SK-N-MC (cell line): Measurements from ENCODE around the gene RAB3GAP1.
"Not testable (repeated sequence)": the region's sequence is repeated elsewhere in the genome, so short reads cannot be mapped to it uniquely, and the experiment has no call there.

Experiments used
- DNase-seq: peaks from one replicate; pipeline ENCODE4 v3.0.0-alpha.2; 2011; ENCODE audit warnings: low read depth, low spot score
- H3K27ac ChIP-seq: fragments of 200-600 bp; sonication (generic); 2 replicates; pipeline ENCODE4 v1.5.1; 2016; ENCODE audit warnings: mixed run types
- H3K36me3 ChIP-seq: fragments of 200-600 bp; sonication (generic); 2 replicates; pipeline ENCODE4 v1.6.1; 2017; ENCODE audit warnings: antibody characterized with exemption, low read length, mixed read lengths; ENCODE audit not compliant: insufficient read depth
- H3K4me3 ChIP-seq: fragments of 200-600 bp; sonication (generic); 2 replicates; pipeline ENCODE4 v1.5.1; 2016
- H3K9ac ChIP-seq: fragments of 200-600 bp; sonication (generic); 2 replicates; pipeline ENCODE4 v1.8.0; 2017; ENCODE audit warnings: mixed run types, mixed read lengths; ENCODE audit not compliant: insufficient read length
- H3K9me3 ChIP-seq: fragments of 200-600 bp; sonication (generic); 2 replicates; pipeline ENCODE4 v1.6.1; 2017; ENCODE audit warnings: low read depth, mild to moderate bottlenecking, antibody characterized with exemption, low read length, moderate library complexity, mixed read lengths
- EZH2 ChIP-seq: fragments of 200-600 bp; sonication (generic); IDR thresholded peaks from one replicate; pipeline ENCODE4 v1.6.1; 2017; ENCODE audit warnings: antibody characterized with exemption
- FOXP2 ChIP-seq: optimal IDR thresholded peaks from 2 replicates; pipeline ENCODE3; 2011; ENCODE audit warnings: mild to moderate bottlenecking, moderate library complexity; ENCODE audit not compliant: insufficient read depth; ENCODE audit errors: extremely low read length, control extremely low read depth
- POLR2AphosphoS5 ChIP-seq: IDR thresholded peaks from 2 replicates; pipeline ENCODE4 v1.6.1; 2012; ENCODE audit warnings: mild to moderate bottlenecking, low read depth, low read length, borderline replicate concordance

Gene RAB3GAP1

DNA sequence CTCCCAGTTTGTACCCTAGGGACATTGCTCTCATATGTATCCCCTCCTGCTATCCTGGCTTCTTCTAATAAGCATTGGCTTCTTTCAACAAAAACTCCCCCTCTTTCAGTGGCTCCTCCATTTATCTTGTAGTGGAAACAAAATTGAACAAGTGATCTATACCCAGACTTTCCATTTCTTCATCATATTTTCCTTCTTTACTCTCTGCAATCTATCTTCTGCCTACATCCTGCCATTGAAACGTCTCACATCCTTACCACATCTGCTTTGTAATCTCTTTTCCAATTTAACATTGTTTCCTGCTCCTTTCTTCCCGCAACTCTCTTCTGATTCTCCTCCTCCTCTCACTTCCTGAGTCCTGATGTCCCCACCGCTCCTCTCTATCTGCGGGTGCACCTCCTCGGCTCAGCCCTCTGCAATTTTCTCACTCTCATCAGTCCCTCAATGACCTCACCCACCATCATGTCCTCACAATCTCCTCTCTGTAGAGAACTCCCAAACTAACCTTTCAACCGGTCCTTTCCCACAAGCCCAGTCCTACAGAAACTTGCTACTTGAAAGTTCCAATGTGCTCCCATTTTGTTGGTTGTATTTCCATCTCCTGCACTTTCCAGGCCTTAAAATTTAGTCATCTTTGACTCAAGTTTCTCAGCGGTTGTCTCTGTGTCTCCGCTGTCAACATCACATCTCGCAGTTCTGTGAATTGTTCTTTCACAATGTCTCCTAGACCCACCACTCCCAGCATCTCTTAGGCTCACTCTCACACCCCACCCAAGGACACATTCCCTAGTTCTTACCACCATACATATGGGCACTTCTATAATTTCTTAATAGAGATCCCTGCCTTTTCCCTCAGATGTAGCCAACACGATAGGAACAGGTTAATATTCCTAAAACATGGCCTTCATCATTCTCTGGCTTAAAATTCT, 28.9 kb upstream of the RAB3GAP1 start:
- no peak for TF ChIP-seq POLR2AphosphoS5
- no peak for TF ChIP-seq EZH2
- no peak for TF ChIP-seq FOXP2
- no peaks in the 10 kb centered on the region for H3K36me3 ChIP-seq
- no peak overlapping the region for H3K27ac ChIP-seq
- no peak for DNase-seq
- no peaks in the 10 kb centered on the region for H3K9me3 ChIP-seq
- no peak overlapping the region for H3K4me3 ChIP-seq
- no peak overlapping the region for H3K9ac ChIP-seq

DNA sequence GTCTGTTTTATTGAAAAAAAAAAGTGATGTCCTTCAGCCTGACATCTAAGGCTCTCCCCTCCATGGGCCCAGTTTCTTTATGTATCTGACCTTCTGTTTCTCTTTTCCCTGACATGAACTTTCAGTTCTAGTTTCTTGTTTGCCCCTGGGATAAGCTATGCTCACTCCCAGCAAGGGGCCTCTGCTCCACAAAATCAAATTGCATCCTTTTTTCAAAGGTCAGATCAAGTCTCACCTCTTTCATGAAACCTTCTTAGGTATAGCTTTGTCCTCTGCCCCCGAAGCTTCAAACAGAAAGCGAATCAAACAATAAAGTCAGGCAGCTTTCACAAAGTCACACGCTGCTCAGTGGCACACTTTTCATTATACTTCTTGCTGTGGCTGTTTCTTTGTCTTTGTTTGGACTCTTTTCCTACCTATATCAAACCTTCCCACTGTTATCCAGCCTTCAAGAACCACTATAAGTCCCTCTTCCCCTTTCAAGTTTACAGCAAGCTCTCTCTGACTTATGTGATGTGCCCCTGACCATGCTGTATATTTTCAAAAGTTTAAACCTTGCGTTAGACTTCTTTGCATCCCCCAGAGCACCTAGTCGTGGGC, 28.1 kb upstream of the RAB3GAP1 start:
- Histone ChIP-seq H3K9ac (no peak overlapping the region), H3K4me3 (no peak overlapping the region), H3K27ac (no peak overlapping the region), H3K9me3 (no peaks in the 10 kb centered on the region), H3K36me3 (no peaks in the 10 kb centered on the region)
- TF ChIP-seq POLR2AphosphoS5 (no peak), EZH2 (no peak), FOXP2 (no peak)
- no peak for DNase-seq

DNA sequence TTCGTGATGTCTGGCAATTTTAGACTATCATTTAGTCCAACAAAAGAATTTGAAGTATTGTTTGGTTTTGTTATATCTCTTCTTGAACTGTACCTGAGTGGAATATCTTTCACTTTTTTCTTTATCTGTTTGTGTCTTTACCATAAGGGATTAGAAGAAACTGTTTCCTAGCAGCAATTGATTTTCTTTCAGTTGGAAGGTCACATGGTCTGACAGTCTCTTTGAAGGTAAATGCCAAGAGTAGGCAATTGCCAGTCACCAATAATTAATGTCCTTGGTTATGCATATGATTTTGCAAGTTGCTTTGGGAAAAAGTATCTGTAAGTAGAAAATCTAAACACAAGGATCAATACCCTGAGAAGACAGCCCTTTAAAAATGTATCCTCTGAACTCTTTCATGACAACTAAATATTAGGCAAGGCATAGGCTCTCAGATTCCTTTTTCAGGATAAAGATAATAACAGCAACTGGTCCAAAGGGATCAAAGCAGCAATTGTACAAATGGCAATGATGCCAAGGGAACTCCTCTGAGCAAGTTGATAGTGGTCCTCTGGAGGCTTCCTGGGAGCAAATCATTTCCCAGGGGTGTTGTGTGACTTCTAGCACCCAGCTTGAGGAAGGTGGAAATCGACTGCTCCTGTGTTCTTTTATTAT, 22.5 kb upstream of the RAB3GAP1 start:
- no peak for DNase-seq
- Histone ChIP-seq H3K4me3 (no peak overlapping the region), H3K36me3 (no peaks in the 10 kb centered on the region), H3K27ac (no peak overlapping the region), H3K9ac (no peak overlapping the region), H3K9me3 (no peaks in the 10 kb centered on the region)
- TF ChIP-seq POLR2AphosphoS5 (no peak), FOXP2 (no peak), EZH2 (no peak)

DNA sequence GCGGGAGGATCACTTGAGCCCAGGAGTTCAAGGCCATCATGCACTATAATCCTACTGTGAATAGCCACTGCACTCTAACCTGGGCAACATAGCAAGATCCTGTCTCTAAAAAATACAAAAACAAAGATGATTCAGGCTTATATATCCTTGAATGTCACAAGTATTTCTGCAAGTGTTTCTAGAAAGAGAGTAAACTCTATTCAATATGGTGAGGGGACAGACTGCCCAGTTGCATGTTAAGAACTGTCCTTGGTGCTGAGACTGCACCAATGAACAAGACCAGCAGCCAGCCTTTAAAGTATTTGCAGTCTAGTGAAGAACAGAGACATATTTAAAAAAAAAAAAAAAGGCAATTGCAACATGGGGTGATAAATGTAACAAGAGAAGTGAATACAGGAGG, 21.3 kb upstream of the RAB3GAP1 start:
- TF ChIP-seq FOXP2 (no peak), POLR2AphosphoS5 (no peak), EZH2 (no peak)
- no peak overlapping the region for H3K27ac ChIP-seq
- no peaks in the 10 kb centered on the region for H3K9me3 ChIP-seq
- no peak overlapping the region for H3K4me3 ChIP-seq
- H3K9ac ChIP-seq = no peak overlapping the region
- DNase-seq = no peak
- no peaks in the 10 kb centered on the region for H3K36me3 ChIP-seq

DNA sequence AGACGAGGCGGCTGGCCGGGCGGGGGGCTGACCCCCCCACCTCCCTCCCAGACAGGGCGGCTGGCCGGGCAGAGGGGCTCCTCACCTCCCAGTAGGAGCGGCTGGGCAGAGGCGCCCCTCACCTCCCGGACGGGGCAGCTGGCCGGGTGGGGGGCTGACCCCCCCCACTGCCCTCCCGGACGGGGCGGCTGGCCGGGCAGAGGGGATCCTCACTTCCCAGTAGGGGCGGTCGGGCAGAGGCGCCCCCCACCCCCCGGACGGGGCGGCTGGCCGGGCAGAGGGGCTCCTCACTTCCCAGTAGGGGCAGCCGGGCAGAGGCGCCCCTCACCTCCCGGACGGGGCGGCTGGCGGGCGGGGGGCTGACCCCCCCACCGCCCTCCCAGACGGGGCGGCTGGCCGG, 18.9 kb upstream of the RAB3GAP1 start:
- not testable (repeated sequence) for H3K9me3 ChIP-seq

DNA sequence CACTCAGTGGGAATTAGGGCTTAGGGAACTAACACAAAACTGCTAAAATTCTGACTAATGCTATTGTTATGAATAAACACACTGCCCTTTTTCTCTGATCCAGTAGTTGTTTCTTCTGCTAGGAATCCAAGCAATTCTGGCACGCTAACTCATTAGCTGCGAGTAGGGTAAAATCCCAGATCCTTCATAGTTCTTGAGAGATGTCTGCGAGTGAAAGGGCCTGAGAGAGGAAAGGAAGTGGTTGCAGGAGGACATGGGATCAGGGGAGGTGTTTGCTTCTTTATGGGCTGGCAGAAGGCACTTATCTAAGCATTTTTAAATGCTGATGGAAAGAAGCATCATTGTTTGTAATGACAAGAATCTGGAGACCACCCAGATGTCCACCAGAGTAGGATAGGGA, 14.3 kb upstream of the RAB3GAP1 start:
- Histone ChIP-seq H3K9me3 (no peaks in the 10 kb centered on the region), H3K4me3 (no peak overlapping the region), H3K36me3 (no peaks in the 10 kb centered on the region), H3K27ac (no peak overlapping the region), H3K9ac (no peak overlapping the region)
- TF ChIP-seq FOXP2 (no peak), EZH2 (no peak), POLR2AphosphoS5 (no peak)
- no peak for DNase-seq

More for the DNA sequence above, 18.9 kb upstream of the RAB3GAP1 start:
- H3K4me3 ChIP-seq, H3K9ac ChIP-seq, H3K36me3 ChIP-seq, H3K27ac ChIP-seq, DNase-seq: not testable (repeated sequence)

DNA sequence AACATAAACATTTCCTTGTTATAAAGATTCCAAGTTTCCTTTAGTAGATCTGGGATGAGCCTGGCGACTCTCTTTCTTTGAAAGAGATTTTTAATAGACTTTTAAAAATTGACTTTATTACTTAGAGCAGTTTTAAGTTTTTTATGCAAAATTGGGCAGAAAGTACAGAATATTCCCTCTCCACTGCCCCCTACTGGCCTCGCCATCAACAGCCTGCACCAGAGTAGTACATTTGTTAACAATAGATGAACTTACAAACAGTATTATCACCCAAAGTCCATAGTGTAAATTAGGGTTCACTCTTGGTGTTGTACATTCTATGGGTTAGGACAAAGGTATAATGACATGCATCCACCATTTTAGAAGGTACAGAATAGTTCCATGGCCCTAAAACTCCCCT, 8.7 kb upstream of the RAB3GAP1 start:
- TF ChIP-seq EZH2 = no peak
- no peak overlapping the region for H3K27ac ChIP-seq
- H3K36me3 ChIP-seq = no peaks in the 10 kb centered on the region
- no peak overlapping the region for H3K9ac ChIP-seq
- no peaks in the 10 kb centered on the region for H3K9me3 ChIP-seq
- no peak overlapping the region for H3K4me3 ChIP-seq
- no peak for DNase-seq

DNA sequence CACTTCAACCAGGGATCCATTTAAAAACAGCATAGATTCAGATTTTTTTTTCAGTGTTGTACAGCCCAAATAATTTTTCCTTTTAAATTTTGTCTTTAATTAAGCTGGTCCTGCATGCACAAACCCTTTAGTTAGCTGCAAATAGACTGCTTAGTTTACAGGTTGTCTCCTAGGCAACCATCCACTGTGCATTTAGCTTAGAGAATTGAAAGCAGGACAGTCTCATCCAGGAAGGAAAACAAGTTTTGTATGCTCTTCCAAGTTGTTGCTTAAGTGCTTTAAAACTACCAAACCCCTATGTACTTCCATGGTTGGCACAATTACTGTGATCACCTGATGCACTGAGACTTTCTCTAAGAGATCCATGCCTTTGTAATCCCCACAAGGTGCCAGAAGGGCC, 4.8 kb upstream of the RAB3GAP1 start, which contains the start of gene MAP3K19:
TSS of gene MAP3K19 (minus strand) at position 148 of the 400 bp plus-strand sequence. CDS start 22,800 bp downstream, outside the sequence.
- no peaks in the 10 kb centered on the region for H3K36me3 ChIP-seq
- no peak for DNase-seq
- no peaks in the 10 kb centered on the region for H3K9me3 ChIP-seq
- no peak for TF ChIP-seq FOXP2
- no peak within 1 kb of the TSS for H3K9ac ChIP-seq
- H3K27ac ChIP-seq = no peak within 1 kb of the TSS
- H3K4me3 ChIP-seq = no peak within 1 kb of the TSS
